LNCAP (cell line): ENCODE measurements around the gene TCEANC2.

Experiments
- CTCF ChIP-seq: fragments of 450-650 bp; IDR thresholded peaks from 2 replicates; pipeline ENCODE4 v1.5.1; 2017; ENCODE audit warnings: mild to moderate bottlenecking

Gene TCEANC2

DNA sequence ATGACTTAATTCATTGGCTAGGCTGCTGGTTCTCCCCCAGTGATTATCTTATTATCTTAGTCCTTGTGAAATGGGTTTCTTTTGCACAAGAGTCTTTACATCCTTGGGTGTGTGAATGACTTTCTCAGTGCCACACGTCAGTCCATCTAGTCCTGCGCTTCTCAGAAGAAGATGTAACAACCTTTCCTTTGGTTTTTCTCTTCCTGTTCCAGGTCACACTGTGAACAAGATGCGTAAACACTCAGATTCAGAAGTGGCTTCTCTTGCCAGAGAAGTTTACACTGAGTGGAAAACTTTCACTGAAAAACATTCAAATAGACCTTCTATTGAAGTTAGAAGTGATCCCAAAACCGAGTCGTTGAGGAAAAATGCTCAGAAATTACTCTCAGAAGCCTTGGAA lies 35.0 kb downstream of the TCEANC2 start:
- TF ChIP-seq CTCF = no peak

GRCh38 chr1:54091666-54092065 lies 38.3 kb downstream of the TCEANC2 start:
- TF ChIP-seq CTCF = no peak

DNA sequence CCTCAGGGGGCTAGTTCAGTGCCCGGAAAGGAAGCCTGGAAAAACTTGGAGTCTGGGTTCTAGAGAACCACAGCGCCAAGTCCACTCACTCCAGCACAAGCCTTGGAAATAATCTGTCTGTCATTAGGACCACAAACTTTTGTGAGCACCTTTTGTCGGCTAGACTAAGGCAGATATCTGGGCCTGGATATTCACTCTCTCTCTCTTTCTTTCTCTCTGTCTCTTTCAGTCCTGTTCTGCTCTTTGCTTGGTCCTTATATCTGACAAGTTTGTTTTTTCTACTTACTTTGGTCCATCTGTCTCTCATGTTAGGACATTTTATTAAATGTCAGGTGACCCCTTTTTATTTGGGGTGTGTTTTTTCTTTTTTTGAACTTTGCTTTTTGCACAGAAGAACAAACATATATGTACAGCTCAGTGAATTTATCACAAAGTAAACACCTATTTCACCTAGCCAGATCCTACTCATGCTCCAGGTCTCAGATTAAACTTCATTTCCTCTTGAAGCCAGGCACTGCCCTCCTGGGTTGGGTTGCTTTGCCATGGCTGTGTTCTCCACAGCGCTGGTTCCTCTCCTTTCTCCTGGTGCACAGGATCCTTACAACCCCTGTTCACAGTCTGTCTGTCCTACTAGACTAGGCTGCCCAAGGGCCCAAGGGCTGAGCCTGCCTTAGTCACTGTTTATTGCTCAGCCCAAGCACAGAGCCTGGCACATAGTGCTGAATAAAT lies 40.8 kb downstream of the TCEANC2 start:
- no peak for TF ChIP-seq CTCF

- TF ChIP-seq CTCF = no peak
Observed at GRCh38 chr1:54095546-54096226, 42.3 kb downstream of the TCEANC2 start.

DNA sequence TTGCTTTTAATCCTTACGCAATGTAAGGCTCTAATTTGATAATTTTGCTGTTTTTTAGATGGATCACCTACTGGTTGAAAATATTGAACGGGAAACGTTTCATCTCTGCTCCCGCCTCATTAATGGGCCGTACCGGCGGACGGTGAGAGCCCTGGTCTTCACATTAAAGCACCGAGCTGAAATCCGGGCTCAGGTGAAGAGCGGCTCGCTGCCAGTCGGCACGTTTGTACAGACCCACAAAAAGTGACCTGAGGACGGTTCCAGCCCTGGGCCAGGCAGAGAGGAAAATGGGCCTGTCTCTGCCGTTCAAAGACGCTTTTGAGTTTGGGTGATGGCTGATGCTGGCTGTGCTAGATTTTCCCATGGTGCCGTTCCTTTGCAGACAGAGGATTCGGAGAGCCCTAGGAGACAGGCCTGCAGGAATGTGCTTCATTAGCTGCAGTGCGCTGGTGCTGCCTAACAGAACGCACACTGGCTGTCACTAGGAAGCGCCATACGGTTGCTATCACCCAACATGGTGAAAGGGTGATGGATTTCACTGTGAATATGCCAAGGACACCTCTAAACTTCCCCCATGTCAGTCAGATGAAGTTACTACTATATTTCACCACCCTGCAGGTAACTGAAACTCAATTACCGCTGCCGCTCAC lies 42.9 kb downstream of the TCEANC2 start:
- TF ChIP-seq CTCF = no peak

GRCh38 chr1:54096877-54097240 lies 43.5 kb downstream of the TCEANC2 start:
- TF ChIP-seq CTCF = no peak

- no peak for TF ChIP-seq CTCF
Observed at GRCh38 chr1:54099061-54099610, 45.7 kb downstream of the TCEANC2 start.
